Testis (tissue), 3 donors: ENCODE measurements around the gene KCNMB1. TPM values are rescaled to one million over a fixed set of nuclear protein-coding genes. Genes with fewer than 3 reads are reported as not detected.

Experiments
- DNase-seq: peaks from one replicate; pipeline ENCODE4 v3.0.0-alpha.2; 2019
- H3K27ac ChIP-seq, 2 donors: fragments of 200-600 bp; sonication (generic); one replicate each; pipeline ENCODE4 v1.5.1; 2019
- H3K27me3 ChIP-seq: fragments of 200-600 bp; sonication (generic); one replicate; pipeline ENCODE4 v1.5.1; 2019
- H3K36me3 ChIP-seq: fragments of 200-600 bp; sonication (generic); one replicate; pipeline ENCODE4 v1.5.1; 2017; ENCODE audit warnings: low read depth; ENCODE audit errors: missing control alignments
- H3K4me1 ChIP-seq: fragments of 200-600 bp; sonication (generic); one replicate; pipeline ENCODE4 v1.5.1; 2019
- H3K4me3 ChIP-seq, 2 donors: fragments of 200-600 bp; sonication (generic); one replicate each; pipeline ENCODE4 v1.5.1; 2017 to 2019
- H3K9me3 ChIP-seq: fragments of 200-600 bp; sonication (generic); one replicate; pipeline ENCODE4 v1.5.1; 2017
- POLR2A ChIP-seq: fragments of 450-650 bp; IDR thresholded peaks from one replicate; pipeline ENCODE4 v1.6.1; 2017; ENCODE audit warnings: antibody characterized with exemption, mild to moderate bottlenecking, moderate library complexity
- WGBS, 2 donors: methylation state at CpG; one replicate each; pipeline ENCODE4 v1.1.5; 2018; 5-methylcytosine and 5-hydroxymethylcytosine counted together
- intact Hi-C: fragments of 100-400 bp; cut with DNase I; formaldehyde crosslinking; loops from one replicate; pipeline ENCODE4 v1.15.1; 2023; ENCODE audit warnings: low total_unique reads
- polyA plus RNA-seq: library from polyadenylated mRNA; stranded (reverse); fragments of 350-450 nt; fragmentation: Illumina TruSeq; extraction: RNeasy Lipid Tissue Mini Kit (QIAGEN cat#74804); gene quantifications from one replicate; pipeline ENCODE4 v1.2.3, GENCODE V29; 2014; ENCODE audit warnings: low read depth, low replicate concordance; ENCODE audit not compliant: insufficient read depth
- total RNA-seq, 2 donors: library from RNA; depleted of rRNA; stranded (reverse); fragments of >200 nt; gene quantifications; one replicate each; pipeline ENCODE4 v1.2.3, GENCODE V29; 2016
- TF ChIP-seq, protein P1 (sequence below), 3 experiments: fragments of 450-650 bp in 2 of 3; fragments of 200-600 bp in 1 of 3; sonication (generic) in 1 of 3; IDR thresholded peaks; one replicate each; pipeline ENCODE4 v1.5.1; 2016 to 2019; ENCODE audit warnings: antibody characterized with exemption in 3 of 3, mild to moderate bottlenecking in 2 of 3, moderate library complexity in 1 of 3

The KCNMB1 gene
- total and polyA plus RNA-seq, 3 donors from 2014 or later, result 2.5 to 4.6 (median 3.1) TPM

DNA sequence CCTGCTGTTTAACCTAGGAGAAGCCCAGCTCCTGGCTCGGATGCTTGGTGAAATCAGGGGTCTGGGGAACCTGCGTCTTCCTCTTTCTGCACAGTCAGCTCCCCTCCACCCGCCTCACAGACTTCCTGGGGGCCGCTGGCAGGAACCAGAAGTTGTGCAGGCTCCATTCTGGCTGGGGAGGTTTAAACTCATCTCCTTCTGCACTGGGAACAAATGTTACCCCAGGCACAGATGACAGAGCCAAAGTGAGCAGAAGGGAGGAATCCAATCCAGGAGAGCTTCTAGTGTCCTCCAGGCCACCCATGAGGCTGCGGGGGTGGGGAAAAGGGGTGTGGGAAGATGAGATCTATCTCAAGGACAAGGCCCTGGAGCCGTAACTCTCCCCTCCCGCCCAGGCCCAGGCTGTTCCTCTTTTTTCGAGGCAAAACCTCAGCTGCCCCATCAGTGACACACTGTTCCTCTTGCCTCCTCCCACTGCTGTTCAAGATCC is 31.2 kb downstream of the KCNMB1 start:
- Histone ChIP-seq H3K4me1 (peaks cover 78% of the 10 kb centered on the region), H3K4me3 (no peak overlapping the region), H3K27ac (peak overlapping the region; percentile 55 to 81), H3K27me3 (no peaks in the 10 kb centered on the region), H3K9me3 (no peaks in the 10 kb centered on the region), H3K36me3 (no peaks in the 10 kb centered on the region)
- peak; percentile 92 for DNase-seq
- TF ChIP-seq POLR2A, result no peak
- TF ChIP-seq, protein P1, sequence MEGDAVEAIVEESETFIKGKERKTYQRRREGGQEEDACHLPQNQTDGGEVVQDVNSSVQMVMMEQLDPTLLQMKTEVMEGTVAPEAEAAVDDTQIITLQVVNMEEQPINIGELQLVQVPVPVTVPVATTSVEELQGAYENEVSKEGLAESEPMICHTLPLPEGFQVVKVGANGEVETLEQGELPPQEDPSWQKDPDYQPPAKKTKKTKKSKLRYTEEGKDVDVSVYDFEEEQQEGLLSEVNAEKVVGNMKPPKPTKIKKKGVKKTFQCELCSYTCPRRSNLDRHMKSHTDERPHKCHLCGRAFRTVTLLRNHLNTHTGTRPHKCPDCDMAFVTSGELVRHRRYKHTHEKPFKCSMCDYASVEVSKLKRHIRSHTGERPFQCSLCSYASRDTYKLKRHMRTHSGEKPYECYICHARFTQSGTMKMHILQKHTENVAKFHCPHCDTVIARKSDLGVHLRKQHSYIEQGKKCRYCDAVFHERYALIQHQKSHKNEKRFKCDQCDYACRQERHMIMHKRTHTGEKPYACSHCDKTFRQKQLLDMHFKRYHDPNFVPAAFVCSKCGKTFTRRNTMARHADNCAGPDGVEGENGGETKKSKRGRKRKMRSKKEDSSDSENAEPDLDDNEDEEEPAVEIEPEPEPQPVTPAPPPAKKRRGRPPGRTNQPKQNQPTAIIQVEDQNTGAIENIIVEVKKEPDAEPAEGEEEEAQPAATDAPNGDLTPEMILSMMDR (IDR thresholded peaks at IDR 0.05), result no peak
- 30 to 32% methylated on average over 6 to 8 of the region's 8 CpGs for WGBS, 2 donors
- intact Hi-C loops, result loop anchor here (10.0 kb wide), 1 partner anchor 93 kb away; no protein-coding TSS in a partner anchor

DNA sequence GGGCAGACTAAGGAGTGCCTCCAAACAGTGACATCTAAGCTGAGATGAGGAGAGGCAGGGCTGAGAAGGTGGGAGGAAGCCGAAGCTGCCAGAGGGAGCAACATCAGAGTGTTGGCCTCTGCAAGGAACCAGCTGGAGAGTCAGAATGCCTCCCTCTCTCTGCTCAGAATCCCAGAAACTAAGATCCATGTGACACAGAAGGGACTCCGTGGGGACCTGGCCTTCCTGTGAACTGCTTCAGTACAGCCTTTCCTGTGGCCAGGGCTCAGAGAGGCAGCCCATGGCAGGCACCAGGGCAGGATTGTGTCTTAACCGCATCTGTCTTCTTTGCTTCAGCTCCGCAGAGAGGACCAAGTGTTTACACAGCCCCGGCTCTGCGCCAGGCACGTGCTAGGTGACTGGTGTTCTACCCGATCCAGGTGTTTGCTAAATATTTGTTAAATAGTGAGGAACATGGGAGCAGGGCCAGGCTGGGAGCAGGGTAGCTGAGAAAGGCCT is 33.5 kb downstream of the KCNMB1 start:
- Histone ChIP-seq H3K27me3 (no peaks in the 10 kb centered on the region), H3K4me1 (peaks cover 65% of the 10 kb centered on the region), H3K4me3 (no peak overlapping the region), H3K27ac (peak overlapping the region; percentile 72 to 81), H3K9me3 (no peaks in the 10 kb centered on the region), H3K36me3 (no peaks in the 10 kb centered on the region)
- TF ChIP-seq, protein P1 (IDR thresholded peaks at IDR 0.05), result no peak
- no peak for TF ChIP-seq POLR2A
- DNase-seq, result no peak
- WGBS, 2 donors, result 32 to 55% methylated on average over 6 to 8 of the region's 8 CpGs
- intact Hi-C loops, result loop anchor here (10.0 kb wide), 1 partner anchor 91 kb away; no protein-coding TSS in a partner anchor

DNA sequence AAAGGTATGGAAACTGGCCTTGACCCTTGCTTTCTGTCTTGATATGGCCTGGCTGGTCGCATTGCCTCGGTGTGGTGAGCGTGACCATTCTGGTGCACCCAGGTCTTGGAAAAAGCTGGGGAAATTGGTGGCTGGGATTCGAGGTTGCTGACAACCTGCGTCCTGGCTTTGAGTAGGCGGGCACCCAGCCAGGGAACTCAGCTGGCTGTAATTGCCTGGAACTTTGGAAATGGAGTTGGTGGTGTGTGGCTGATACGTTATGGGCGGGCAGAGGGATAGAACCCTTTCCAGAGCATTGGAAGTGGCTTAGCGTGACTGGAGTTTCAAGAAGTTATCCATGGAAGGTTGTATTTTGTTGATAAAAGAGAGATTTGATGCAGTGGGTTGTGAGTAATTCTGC is 35.2 kb downstream of the KCNMB1 start:
- H3K27me3 ChIP-seq, result no peaks in the 10 kb centered on the region
- H3K4me3 ChIP-seq, result peak overlapping the region; percentile 38 to 46
- DNase-seq, result peak; percentile 79
- H3K4me1 ChIP-seq, result peaks cover 49% of the 10 kb centered on the region
- WGBS, 2 donors, result 48 to 53% methylated on average over 9 of the region's 9 CpGs
- intact Hi-C loops, result loop anchor here (10.0 kb wide), 1 partner anchor 89 kb away; no protein-coding TSS in a partner anchor
- H3K27ac ChIP-seq, result peak overlapping the region; percentile 72 to 81
- no peaks in the 10 kb centered on the region for H3K9me3 ChIP-seq
- H3K36me3 ChIP-seq, result no peaks in the 10 kb centered on the region
- TF ChIP-seq, protein P1 (IDR thresholded peaks at IDR 0.05), result no peak
- TF ChIP-seq POLR2A, result no peak

DNA sequence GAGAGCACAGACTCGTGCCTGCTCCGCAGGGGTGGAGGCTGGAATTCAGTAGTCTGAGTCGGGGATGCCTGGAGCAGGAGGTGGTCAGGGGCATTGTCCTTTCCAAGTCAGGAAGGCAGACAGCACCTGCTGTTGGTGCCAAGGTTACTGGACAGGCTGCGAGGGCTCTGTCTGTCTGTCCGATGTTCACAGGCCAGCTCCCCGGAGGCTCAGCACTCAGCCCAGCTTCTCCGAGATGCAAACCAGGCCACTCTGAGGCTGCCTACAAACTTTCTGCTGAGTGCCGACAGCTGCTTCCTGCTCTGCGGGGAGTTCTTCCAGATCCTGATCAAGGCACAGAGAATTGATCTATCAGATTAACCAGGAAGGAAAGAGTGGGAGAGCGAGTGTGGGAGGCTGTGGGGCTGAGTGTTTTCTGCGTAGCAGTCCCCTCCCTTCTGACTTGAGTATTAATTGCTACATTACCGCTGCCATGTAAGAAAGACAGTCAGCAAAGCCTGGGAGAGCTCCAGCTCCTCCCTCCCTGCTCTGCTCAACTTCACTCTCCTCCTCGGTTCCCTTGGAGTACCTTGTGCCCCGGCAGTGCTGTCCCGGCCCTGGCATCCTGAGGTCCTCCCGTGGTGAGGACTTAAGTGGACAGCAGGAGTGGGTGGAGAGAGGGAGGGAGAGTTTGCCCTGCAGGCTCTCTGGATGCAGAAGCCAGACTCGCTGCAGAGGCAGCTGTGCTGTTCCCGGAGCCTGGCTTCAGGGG is 36.0 kb downstream of the KCNMB1 start:
- DNase-seq, result peak; percentile 62
- Histone ChIP-seq H3K36me3 (no peaks in the 10 kb centered on the region), H3K27ac (peak overlapping the region; percentile 72 to 81), H3K27me3 (no peaks in the 10 kb centered on the region), H3K4me3 (peak overlapping the region; percentile 38 to 46), H3K9me3 (no peaks in the 10 kb centered on the region), H3K4me1 (peaks cover 45% of the 10 kb centered on the region)
- intact Hi-C loops, result loop anchor here (10.0 kb wide), 1 partner anchor 88 kb away; no protein-coding TSS in a partner anchor
- 21 to 38% methylated on average over 14 to 18 of the region's 18 CpGs for WGBS, 2 donors
- TF ChIP-seq, protein P1 (IDR thresholded peaks at IDR 0.05), result no peak
- no peak for TF ChIP-seq POLR2A
